Renal pelvis (tissue), 4 donors: ENCODE data around the gene SMTNL2. TPM values are rescaled to one million over a fixed set of nuclear protein-coding genes. Genes with fewer than 3 reads are reported as not detected.
A peak's percentile ranks its signal among the peaks of the same experiment; 100 is the strongest.
"Not testable (repeated sequence)": the region's sequence is repeated elsewhere in the genome, so short reads cannot be mapped to it uniquely, and the experiment has no call there.

ENCODE experiments used
- DNase-seq: peaks from one replicate; pipeline ENCODE4 v3.0.0-alpha.2; 2013
- polyA plus RNA-seq, 3 donors: library from polyadenylated mRNA; unstranded; fragments of 120-200 nt; gene quantifications; one replicate each; pipeline ENCODE4 v1.2.1, GENCODE V29; 2013; ENCODE audit not compliant: insufficient read length in 3 of 3

The SMTNL2 gene
- polyA plus RNA-seq, 3 donors: 67.4 to 70.0 (median 67.8) TPM

GRCh38 chr17:4598776-4599504 lies 14.6 kb downstream of the SMTNL2 start:
- DNase-seq: no peak

GRCh38 chr17:4599505-4600281 lies 15.4 kb downstream of the SMTNL2 start:
- peak; percentile 71 for DNase-seq

GRCh38 chr17:4600563-4600962 lies 16.2 kb downstream of the SMTNL2 start:
- DNase-seq: no peak

- no peak for DNase-seq
Measured at GRCh38 chr17:4601326-4601725, 17.0 kb downstream of the SMTNL2 start.

- no peak for DNase-seq
Measured at GRCh38 chr17:4602041-4602440, 17.7 kb downstream of the SMTNL2 start.

DNA sequence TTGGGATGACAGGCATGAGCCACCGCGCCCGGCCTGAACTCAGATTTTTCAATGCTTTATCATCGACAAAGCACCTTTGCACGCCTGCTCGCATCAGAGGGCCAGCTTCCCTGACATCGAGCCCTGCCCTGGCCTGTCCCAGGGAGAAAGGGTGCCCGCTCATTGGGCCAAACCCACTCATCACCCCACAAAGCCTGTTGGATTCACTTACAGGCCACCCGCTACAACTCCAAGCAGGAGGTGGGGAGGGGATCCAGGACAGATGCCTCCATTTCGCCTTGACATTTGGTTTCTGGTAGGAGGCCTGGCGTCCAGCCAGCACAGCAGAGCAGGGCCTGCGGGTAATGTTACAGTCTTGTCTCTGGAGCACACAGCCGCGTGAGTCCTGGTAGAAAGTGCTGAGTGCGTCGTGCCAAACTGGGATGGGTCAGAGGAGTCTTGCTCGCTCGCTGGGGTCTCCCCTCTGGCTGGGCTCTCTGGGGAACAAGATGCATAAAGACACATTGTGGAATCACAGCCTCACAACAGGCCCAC lies 19.8 kb downstream of the SMTNL2 start:
- peak; percentile 70 for DNase-seq

DNA sequence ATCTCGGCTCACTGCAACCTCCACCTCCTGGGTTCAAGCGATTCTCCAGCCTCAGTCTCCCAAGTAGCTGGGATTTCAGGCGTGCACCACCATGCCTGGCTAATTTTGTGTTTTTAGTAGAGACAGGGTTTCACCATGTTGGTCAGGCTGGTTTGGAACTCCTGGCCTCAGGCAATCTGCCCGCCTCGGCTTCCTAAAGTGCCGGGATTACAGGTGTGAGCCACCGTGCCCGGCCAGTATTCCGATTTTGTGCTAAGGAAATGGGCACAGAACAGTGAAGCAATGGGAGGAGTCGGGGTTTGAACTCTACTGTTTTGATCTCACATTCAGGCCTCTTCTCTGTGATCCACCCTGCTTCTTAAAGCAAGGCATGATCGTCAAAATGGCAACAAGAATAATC lies 20.4 kb downstream of the SMTNL2 start:
- not testable (repeated sequence) for DNase-seq

- no peak for DNase-seq
Measured at GRCh38 chr17:4605826-4606225, 21.5 kb downstream of the SMTNL2 start.

DNA sequence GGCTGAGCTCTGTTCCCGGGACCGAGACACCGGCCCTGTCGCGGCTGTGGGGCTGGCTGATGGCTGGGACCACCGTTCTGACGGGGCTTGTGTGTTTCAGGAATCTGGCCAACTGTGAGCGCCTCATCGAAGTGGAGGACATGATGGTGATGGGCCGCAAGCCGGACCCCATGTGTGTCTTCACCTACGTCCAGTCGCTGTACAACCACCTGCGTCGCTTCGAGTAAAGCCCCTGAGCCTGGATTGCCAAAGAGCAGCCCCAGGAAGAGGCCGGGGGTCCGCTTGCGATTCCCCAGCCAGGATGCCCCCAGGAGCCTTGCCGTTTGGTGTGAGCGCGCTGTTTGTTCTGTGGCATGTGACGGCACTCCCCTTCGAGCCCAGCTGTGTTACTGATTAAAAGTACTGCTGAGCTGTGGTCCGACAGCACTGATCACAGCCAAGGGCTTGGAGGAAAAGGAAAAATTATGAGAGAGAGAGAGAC lies 23.0 kb downstream of the SMTNL2 start:
- peak; percentile 42 for DNase-seq

DNA sequence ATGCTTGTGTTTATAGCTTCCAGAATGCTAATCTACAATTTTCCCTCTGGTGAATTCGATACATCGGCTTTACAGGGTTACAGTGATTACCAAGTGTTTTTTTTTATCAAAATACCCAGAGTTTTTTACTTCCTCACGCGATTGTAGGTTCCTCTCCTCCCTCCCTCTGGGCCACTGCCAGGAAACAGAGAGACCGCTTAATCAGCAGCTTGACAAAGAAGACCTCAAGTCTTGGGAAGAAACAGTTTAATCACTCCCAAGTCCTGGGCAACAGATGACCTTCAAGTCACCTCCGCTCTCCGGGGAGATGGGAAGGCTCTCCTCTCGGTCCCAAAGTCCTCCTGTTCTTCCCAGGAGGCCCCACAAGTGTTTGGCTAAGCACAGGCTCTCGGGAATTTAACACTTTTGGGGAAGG lies 23.5 kb downstream of the SMTNL2 start:
- peak; percentile 65 for DNase-seq

DNA sequence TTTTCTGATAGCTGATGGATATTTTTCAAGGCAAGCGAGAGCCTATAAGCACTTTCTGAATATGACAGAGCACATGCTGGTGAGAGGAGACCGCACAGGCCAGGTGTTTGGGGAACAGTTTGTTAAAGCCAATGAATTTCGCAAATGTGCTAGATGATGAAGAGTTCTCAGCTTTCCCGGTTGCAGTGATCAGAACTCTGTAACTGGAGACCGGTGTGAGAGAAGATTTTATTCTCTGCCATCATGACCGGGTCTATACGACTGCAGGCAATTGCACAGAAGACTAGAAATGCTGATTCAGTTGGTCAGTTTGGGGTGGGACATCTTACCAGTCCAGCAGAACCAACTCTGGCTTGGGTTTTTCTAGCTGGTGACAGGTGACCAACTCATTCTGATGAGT lies 25.4 kb downstream of the SMTNL2 start:
- DNase-seq: no peak

DNA sequence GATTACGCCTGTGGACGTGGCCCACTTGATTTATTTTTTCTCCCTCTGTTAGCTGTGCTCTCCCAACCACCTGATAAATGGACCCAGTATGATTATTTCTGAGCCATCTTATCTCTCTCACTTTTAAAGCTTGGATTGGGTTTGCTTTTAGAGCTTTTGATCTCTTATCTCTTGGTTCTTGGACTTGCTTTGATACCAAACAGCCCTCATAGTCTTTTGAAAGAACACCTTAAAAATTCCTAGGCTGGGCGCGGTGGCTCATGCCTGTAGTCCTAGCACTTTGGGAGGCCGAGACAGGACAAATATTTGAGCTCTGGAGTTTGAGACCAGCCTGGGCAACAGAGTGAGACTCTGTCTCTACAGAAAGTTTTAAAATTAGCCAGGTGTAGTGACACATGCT lies 25.8 kb downstream of the SMTNL2 start:
- no peak for DNase-seq

DNA sequence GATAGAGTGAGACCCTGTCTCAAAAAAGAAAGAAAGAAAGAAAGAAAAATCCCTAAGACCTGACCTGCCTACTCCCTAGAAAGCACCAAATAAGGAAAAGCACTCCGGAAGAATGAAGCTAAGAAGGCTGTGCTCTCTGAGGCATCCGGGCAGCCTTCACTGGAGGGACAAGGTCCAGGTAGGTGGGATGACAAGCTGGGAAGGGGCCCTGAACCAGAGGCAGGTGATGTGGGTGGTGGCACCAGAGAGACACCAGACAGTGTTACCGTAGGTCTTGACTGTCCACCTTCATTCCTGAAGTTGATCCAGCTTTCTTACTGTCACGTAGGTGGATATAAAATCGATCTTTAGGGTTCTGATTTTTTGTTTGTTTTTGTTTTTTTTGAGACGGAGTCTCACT lies 26.3 kb downstream of the SMTNL2 start:
- DNase-seq: no peak

DNA sequence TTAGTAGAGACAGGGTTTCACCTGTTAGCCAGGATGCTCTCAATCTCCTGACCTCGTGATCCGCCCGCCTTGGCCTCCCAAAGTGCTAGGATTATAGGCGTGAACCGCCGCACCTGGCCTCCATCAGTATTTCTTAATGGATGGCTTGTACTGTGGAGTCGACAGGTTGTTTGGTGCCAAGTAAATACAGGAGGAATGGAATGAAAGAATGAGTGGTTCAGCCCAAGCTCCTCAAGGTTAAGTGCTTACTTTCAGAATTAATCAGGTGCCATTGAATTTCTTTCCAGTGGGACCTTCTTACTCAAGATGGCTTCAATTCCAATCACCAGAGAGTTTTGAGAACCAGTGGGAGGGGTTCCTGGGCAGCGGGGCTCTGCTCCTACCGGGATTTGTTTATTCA lies 32.1 kb downstream of the SMTNL2 start:
- DNase-seq: no peak

DNA sequence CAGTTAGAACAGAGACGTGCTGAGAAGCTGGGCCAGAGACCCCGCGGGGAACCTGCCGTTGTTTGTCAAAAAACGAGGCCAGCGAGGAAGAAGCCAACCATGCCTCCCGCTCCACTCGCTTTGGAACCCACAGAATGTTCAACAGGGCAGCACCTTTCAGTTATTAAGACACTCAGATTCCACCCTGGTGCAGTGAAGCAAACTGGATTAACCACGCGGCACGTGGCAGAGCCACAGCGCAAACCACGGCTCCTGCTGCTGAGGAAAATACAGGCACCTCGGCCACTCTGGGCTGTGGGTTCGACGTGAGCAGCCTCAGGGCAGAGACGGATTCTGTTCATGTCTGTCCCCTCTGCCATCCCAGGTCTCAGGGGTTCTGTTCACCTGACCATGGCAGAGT lies 32.8 kb downstream of the SMTNL2 start:
- DNase-seq: no peak

DNA sequence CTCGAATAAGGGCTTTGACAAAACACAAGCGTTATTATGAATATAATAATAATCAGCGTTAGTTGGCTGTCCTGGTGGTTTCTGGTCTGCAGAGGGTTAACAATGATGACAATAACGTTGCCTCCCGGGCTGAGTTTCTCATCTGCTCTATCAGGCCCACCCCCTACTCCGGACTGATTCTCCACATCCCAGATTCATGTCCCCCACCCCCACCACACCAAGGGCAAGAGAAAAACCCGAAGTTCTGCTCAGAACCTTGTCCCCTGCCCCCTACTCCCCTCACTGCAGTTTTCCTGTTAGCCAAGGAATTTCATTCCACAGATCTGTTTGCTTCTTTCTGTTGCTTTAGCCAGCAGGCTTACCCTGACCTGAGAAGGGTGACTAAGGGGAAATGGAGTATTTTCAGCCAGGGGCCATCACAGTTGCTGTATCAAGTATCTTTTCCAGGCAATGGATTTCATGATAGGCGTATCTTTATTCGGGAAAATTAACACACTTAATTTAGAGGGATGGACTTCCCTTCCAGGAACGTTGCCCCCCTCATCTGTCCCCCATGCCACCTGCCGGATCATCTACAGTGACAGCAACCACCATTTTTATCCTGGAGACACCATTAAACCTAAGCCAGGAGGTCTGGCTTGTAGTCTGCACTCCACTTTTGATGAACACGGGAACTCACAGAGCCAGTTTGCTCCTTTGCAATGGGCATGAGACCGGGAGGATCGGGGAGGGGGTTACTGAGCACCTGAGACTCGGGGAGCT lies 33.4 kb downstream of the SMTNL2 start:
- DNase-seq: no peak

GRCh38 chr17:4620531-4621101 lies 36.3 kb downstream of the SMTNL2 start:
- no peak for DNase-seq

DNA sequence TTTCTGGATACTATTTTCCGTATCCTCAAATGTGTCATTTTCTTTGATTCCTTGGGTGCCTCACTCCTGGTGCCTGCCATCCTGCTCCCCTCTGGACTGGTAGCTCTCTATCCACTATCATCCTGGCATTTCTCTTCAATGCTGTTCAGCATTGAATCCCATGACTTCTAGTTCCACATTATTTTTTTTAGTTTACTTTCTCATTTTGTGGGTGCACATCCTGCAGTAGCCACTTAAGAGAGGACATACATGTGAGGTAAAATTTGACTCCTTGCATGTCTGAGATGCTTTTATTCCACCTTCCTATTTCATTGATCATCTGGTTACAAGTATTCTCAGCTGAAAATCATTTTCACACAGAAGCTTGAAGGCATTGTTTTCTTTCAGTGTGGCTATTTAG lies 38.0 kb downstream of the SMTNL2 start:
- no peak for DNase-seq

GRCh38 chr17:4623249-4623648 lies 38.9 kb downstream of the SMTNL2 start:
- no peak for DNase-seq

DNA sequence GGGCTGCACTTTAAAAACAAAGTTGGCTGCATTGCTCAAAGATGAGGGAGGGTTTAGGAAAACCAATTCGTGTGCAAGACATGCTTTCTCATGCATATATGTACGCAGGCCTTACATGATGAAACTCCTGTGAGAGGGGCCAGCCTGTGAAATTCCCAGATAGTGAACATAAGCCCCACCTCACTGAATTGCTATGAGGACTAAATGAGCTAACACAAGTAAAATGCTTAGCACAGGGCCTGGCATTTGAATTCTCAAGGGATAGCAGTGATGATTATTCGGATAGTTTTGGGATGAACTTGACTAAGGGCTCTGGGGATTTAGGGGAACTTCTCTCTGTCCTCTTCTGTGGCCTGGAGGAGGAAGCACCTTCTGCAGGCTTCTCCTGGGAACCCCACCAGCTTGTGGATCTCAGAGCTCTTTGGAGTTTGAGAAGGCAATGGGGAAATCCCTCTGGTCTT lies 40.2 kb downstream of the SMTNL2 start:
- DNase-seq: not testable (repeated sequence)

GRCh38 chr17:4625181-4625617 lies 40.9 kb downstream of the SMTNL2 start:
- DNase-seq: peak; percentile 78
